K562 (cell line): ENCODE results near the gene IPP. TPM values are rescaled to one million over a fixed set of nuclear protein-coding genes. Genes with fewer than 3 reads are reported as not detected.

Source experiments
- ATAC-seq: fragments of 200-7000 bp; cut with Tn5 transposase; 3 replicates; pipeline ENCODE4 v1.9.1; 2020; ENCODE audit warnings: moderate library complexity
- BruUV-seq: library from RNA; stranded (reverse); fragments of 400-500 nt; replicated peaks from 2 replicates; lab custom pipeline; 2021; lab: Mats Ljungman, UMichigan
- CTCF ChIA-PET: fragments of 300-600 bp; formaldehyde crosslinking; extraction: SDS; loops from one replicate; lab custom pipeline; 2021; ENCODE audit warnings: low intra/inter-chr PET ratio; lab: Yijun Ruan, JAX
- POLR2A ChIA-PET: fragments of 300-600, 350-650 bp; sonication (Branson Sonifier 250); formaldehyde crosslinking; extraction: SDS; loops from one replicate; lab custom pipeline; 2021; ENCODE audit warnings: antibody characterized with exemption, inconsistent platforms; lab: Yijun Ruan, JAX
- DNase-seq, 4 experiments: peaks; one replicate each; pipeline versions ENCODE4 v3.0.0 to v3.0.0-alpha.2; 2011 to 2018; ENCODE audit warnings: low spot score in 3 of 4, mixed read lengths in 3 of 4; ENCODE audit errors: extremely low read depth in 1 of 4
- FAIRE-seq: peaks from 2 replicates; lab custom pipeline; 2011; peaks lifted over from hg19 to GRCh38; lab: Jason Lieb, UNC
- H2AFZ ChIP-seq: 2 replicates; pipeline ENCODE4 v1.6.0; 2011; ENCODE audit warnings: low read depth, low read length, control low read depth, inconsistent platforms
- H3K27ac ChIP-seq: fragments of 200-600 bp; 3 replicates; pipeline ENCODE4 v1.8.0; 2011; ENCODE audit warnings: low read depth, mild to moderate bottlenecking, control low read depth, inconsistent platforms, low read length, moderate library complexity, mixed read lengths; ENCODE audit errors: extremely low read depth
- H3K27me3 ChIP-seq, 2 experiments: fragments of 300-600 bp in 1 of 2; 2 replicates in 1 of 2; 3 replicates in 1 of 2; pipeline versions ENCODE4 v1.6.0 to v1.8.0; 2011; ENCODE audit warnings: inconsistent platforms in 2 of 2, low read length in 2 of 2, mild to moderate bottlenecking in 1 of 2, mixed read lengths in 1 of 2, moderate library complexity in 1 of 2; ENCODE audit not compliant: control insufficient read depth in 2 of 2, insufficient read depth in 2 of 2
- H3K36me3 ChIP-seq: fragments of 300-600 bp; 3 replicates; pipeline ENCODE4 v1.8.0; 2011; ENCODE audit warnings: mild to moderate bottlenecking, low read length, inconsistent platforms; ENCODE audit not compliant: control insufficient read depth, insufficient read depth
- H3K4me1 ChIP-seq, 2 experiments: fragments of 200-600 bp in 1 of 2; replicated peaks in 1 of 2; 2 replicates in 1 of 2; 3 replicates in 1 of 2; pipeline versions ENCODE4 v1.5.1 to v1.8.0; 2011; ENCODE audit warnings: inconsistent platforms in 2 of 2, low read length in 2 of 2, mild to moderate bottlenecking in 1 of 2, mixed read lengths in 1 of 2, moderate library complexity in 1 of 2; ENCODE audit not compliant: control insufficient read depth in 2 of 2, insufficient read depth in 2 of 2
- H3K4me2 ChIP-seq: 2 replicates; pipeline ENCODE4 v1.6.1; 2011; ENCODE audit warnings: low read length, control low read depth, inconsistent platforms, mixed read lengths; ENCODE audit not compliant: insufficient read depth
- H3K4me3 ChIP-seq: fragments of 200-600 bp; sonication (generic), shearing (Covaris generic); 2 replicates; pipeline ENCODE4 v1.5.1; 2016; ENCODE audit warnings: control low read depth, inconsistent platforms
- H3K79me2 ChIP-seq: fragments of 200-600 bp; 3 replicates; pipeline ENCODE4 v1.8.0; 2011; ENCODE audit warnings: low read length, inconsistent platforms; ENCODE audit not compliant: control insufficient read depth, insufficient read depth
- H3K9ac ChIP-seq, 2 experiments: 2 replicates each; pipeline versions ENCODE4 v1.6.0 to v1.6.1; 2011; ENCODE audit warnings: low read depth in 2 of 2, low read length in 2 of 2, control low read depth in 1 of 2, inconsistent platforms in 1 of 2, mild to moderate bottlenecking in 1 of 2, mixed read lengths in 1 of 2; ENCODE audit not compliant: insufficient read depth in 1 of 2
- H3K9me1 ChIP-seq: one replicate; pipeline ENCODE4 v1.6.0; 2011; ENCODE audit warnings: inconsistent platforms, mild to moderate bottlenecking, low read length, moderate library complexity; ENCODE audit not compliant: control insufficient read depth, insufficient read depth
- H3K9me3 ChIP-seq: replicated peaks from 2 replicates; pipeline ENCODE4 v1.5.1; 2011; ENCODE audit warnings: low read depth, low read length, inconsistent platforms; ENCODE audit not compliant: control insufficient read depth, insufficient read depth
- H4K20me1 ChIP-seq: replicated peaks from 2 replicates; pipeline ENCODE4 v1.6.1; 2011; ENCODE audit warnings: low read length, inconsistent platforms, mixed read lengths; ENCODE audit not compliant: control insufficient read depth, insufficient read depth
- MAFG ChIP-seq: fragments of 450-650 bp; conservative IDR thresholded peaks from 2 replicates; pipeline ENCODE4 v1.6.1; 2016; ENCODE audit warnings: missing genetic modification characterization, missing compliant biosample characterization
- MGA ChIP-seq: fragments of 450-650 bp; IDR thresholded peaks from 2 replicates; pipeline ENCODE4 v1.6.1; 2016; ENCODE audit warnings: mild to moderate bottlenecking, moderate library complexity
- NKRF ChIP-seq: fragments of 450-650 bp; IDR thresholded peaks from 2 replicates; pipeline ENCODE4 v1.6.1; 2016; ENCODE audit warnings: borderline replicate concordance
- NR1H2 ChIP-seq: sonication (generic); formaldehyde crosslinking; IDR thresholded peaks from 2 replicates; pipeline ENCODE4 v1.4.0; 2020; ENCODE audit warnings: mild to moderate bottlenecking, missing genetic modification reagents
- SLC30A9 ChIP-seq: fragments of 250-450 bp; sonication (Bioruptor Pico); IDR thresholded peaks from 2 replicates; pipeline ENCODE4 v1.8.0; 2022; ENCODE audit warnings: mild to moderate bottlenecking, moderate library complexity
- ZFP36 ChIP-seq: fragments of 150-350 bp; IDR thresholded peaks from 2 replicates; pipeline ENCODE4 v1.6.1; 2018; ENCODE audit warnings: low read length, low read depth; ENCODE audit not compliant: partially characterized antibody
- WGBS: fragments of 100-300 bp; shearing (Covaris generic); methylation state at CpG from one replicate; pipeline ENCODE4 v1.1.6; 2016; ENCODE audit warnings: low coverage, mixed read lengths; ENCODE audit not compliant: insufficient coverage; ENCODE audit errors: missing lambda C conversion rate; 5-methylcytosine and 5-hydroxymethylcytosine counted together
- in situ Hi-C: fragments of 300-500 bp; cut with MboI; formaldehyde crosslinking; loops from 4 replicates; pipeline ENCODE4 v1.15.0; 2018; ENCODE audit warnings: inconsistent platforms, mixed read lengths
- intact Hi-C: fragments of 100-400 bp; cut with micrococcal nuclease; formaldehyde crosslinking; loops from 2 replicates; pipeline ENCODE4 v1.14.2; 2022
- polyA plus RNA-seq, 8 experiments: library from polyadenylated mRNA; depleted of rRNA in 4 of 8; stranded (reverse) in 5 of 8; unstranded in 3 of 8; fragments of >200 nt; fragmentation: Nextera tagmentation in 2 of 8; fragmentation: Illumina TruSeq in 1 of 8; extraction: Ambion mirVana in 2 of 8; extraction: Trizol in 1 of 8; gene quantifications; 2 replicates each; pipeline versions ENCODE4 v1.2.1 to v1.2.3, GENCODE V29; 2011 to 2014; ENCODE audit warnings: inconsistent platforms in 1 of 8, missing spikeins in 1 of 8
- total RNA-seq, 7 experiments: library from RNA; depleted of rRNA in 6 of 7; stranded (reverse); fragments of >200 nt in 6 of 7; fragmentation: Illumina TruSeq in 2 of 7; extraction: Trizol in 2 of 7; gene quantifications; 2 replicates each; pipeline versions ENCODE4 v1.2.1 to v1.2.3, GENCODE V29; 2011 to 2021; ENCODE audit warnings: low replicate concordance in 1 of 7

Gene IPP
- total and polyA plus RNA-seq, 9 of the 15 experiments (the other 6 are each of a cell fraction or from before 2014, with no cell fraction given), result 6.9 to 15.1 (median 9.7) TPM

- TF ChIP-seq NKRF, result peak; percentile 83; the same call in 1 of the 2 replicates
- peak; percentile 46 for TF ChIP-seq ZFP36
- TF ChIP-seq, all 486 proteins: peak for 202
Observed at GRCh38 chr1:45750298-45751038, at the start of gene IPP (continued).

GRCh38 chr1:45796946-45797345, 46.5 kb upstream of the IPP start:
- FAIRE-seq, result no peak
- H3K4me1 ChIP-seq, result no peaks in the 10 kb centered on the region; a peak in 1 of 5 replicates
- ATAC-seq, result no peak
- H3K36me3 ChIP-seq, result no peaks in the 10 kb centered on the region
- no peak overlapping the region for H3K4me3 ChIP-seq
- ChIA-PET CTCF (interaction anchor here (0.7 kb wide), 1 partner anchor 31 kb away, joined by 3 read pairs; no protein-coding TSS in a partner anchor), POLR2A (interaction anchor here (0.6 to 0.9 kb wide), 5 partner anchors 8 to 172 kb away, joined by 3 to 4 read pairs (median 3); no protein-coding TSS in a partner anchor)
- WGBS, result 74% methylated on average over 9 of the region's 9 CpGs
- H3K9me1 ChIP-seq, result no peaks in the 10 kb centered on the region
- DNase-seq, result no peak
- no peak overlapping the region for H3K9ac ChIP-seq
- no peaks in the 10 kb centered on the region for H3K27me3 ChIP-seq
- H3K79me2 ChIP-seq, result no peaks in the 10 kb centered on the region
- H4K20me1 ChIP-seq, result no peaks in the 10 kb centered on the region
- H3K27ac ChIP-seq, result no peak overlapping the region
- H2AFZ ChIP-seq, result no peak overlapping the region; the same call in 1 of the 2 replicates
- intact Hi-C loops (no loop called here), in situ Hi-C loops (no loop called here)
- H3K9me3 ChIP-seq, result no peaks in the 10 kb centered on the region
- no peak overlapping the region for H3K4me2 ChIP-seq
- BruUV-seq, result no TSS peak
- TF ChIP-seq MGA (no peak), SLC30A9 (CRISPR knock-in tag) (no peak), MAFG (tag) (no peak), NR1H2 (CRISPR knock-in tag) (no peak)
